ENCODE data around the gene TNS1.

The TNS1 gene

DNA sequence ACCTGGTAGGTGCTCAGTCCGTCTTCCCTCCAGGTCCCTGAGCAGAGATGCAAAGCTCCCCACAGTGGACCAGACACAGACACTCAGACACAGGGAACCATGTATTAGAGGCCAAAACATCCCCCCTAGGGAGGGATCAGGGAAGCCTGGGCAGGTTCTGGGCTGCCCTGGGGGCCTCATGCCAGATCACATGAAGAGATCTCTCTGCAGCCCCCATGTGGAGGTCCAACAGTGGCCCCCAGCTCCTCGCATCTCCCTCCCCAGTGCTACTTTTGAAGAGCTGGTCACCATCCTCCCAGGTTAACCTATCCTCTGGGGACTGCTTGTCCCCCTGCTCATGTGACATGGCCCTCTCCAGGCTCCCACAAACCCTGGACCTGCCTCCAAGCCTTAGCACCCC is 10.5 kb upstream of the TNS1 start:
- no peak for DNase-seq (ENCODE audit: extremely low read depth, low read depth)
- TF ChIP-seq, protein P1, sequence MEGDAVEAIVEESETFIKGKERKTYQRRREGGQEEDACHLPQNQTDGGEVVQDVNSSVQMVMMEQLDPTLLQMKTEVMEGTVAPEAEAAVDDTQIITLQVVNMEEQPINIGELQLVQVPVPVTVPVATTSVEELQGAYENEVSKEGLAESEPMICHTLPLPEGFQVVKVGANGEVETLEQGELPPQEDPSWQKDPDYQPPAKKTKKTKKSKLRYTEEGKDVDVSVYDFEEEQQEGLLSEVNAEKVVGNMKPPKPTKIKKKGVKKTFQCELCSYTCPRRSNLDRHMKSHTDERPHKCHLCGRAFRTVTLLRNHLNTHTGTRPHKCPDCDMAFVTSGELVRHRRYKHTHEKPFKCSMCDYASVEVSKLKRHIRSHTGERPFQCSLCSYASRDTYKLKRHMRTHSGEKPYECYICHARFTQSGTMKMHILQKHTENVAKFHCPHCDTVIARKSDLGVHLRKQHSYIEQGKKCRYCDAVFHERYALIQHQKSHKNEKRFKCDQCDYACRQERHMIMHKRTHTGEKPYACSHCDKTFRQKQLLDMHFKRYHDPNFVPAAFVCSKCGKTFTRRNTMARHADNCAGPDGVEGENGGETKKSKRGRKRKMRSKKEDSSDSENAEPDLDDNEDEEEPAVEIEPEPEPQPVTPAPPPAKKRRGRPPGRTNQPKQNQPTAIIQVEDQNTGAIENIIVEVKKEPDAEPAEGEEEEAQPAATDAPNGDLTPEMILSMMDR (IDR thresholded peaks at IDR 0.05; ENCODE audit: low read depth, low read length) = no peak

DNA sequence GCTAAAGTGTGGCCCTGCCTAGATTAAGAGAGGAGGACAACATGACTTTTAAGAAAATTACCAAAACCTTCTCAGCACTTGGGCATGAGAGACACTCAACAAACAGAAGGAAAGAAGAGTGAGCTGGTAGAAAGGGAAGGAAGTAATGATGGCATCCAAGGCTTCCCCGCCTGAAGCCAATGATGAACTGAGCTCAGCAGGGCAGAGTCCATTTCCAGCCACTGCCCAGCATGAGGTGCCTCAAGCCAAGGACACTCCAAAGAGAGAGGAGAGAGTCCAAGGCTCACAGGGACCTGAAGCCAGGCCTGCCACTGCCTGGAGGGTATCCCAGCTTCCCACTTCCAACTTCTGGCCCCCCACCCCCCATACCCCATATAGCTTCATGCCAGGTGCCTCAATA is 9.5 kb upstream of the TNS1 start:
- no peak for DNase-seq (ENCODE audit: extremely low read depth, low read depth)
- TF ChIP-seq, protein P1 (IDR thresholded peaks at IDR 0.05; ENCODE audit: low read depth, low read length) = no peak

GRCh38 chr2:218011653-218012040 is 8.9 kb upstream of the TNS1 start:
- TF ChIP-seq, protein P1 (IDR thresholded peaks at IDR 0.05; ENCODE audit: low read depth, low read length) = no peak
- no peak for DNase-seq (ENCODE audit: extremely low read depth, low read depth)

- TF ChIP-seq, protein P1 (IDR thresholded peaks at IDR 0.05; ENCODE audit: low read depth, low read length) = no peak
Measured at GRCh38 chr2:218010984-218011652, 8.3 kb upstream of the TNS1 start.

DNA sequence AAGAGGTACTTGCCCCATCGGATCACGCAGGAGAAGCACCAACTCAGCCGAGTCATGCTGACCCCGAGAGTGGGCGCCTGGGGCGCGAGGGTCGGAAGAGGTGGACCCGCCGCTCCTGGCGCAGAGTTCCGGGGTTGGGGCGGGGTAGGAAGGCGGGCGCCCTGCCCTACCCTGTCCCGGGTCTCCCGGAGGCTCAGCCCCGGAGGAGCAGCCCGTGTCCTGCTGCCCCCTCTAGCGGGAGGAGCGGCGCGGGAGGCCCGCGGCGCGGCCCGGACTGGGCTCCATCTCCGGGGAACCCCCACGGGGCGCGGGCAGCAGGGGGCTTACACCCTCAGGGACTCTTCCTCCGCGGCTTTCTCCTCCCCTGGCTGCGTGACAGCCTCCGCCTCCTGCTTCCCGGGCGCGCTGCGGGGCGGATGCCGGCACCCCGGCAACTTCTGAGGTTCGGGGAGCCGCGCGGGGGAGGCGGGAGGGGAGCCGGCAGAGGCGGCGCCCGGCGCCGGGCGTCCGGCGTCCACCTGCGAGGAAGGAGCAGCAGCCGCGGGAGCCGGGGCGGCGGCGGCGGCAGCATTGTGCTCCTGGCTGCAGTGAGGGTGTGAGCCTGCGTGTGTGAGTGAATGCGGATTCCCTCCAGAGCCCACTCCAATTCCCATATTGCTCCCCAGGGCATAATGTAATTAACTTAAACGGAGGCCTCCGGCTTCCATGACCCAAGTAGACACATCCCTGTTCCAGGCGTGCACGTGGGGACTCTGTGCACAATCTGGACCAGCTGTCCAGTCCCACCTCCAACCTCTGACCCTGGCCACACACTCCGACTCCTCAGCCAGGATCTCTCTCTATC is 7.6 kb upstream of the TNS1 start:
- no peak for DNase-seq (ENCODE audit: extremely low read depth, low read depth)

More at GRCh38 chr2:218010984-218011652, 8.3 kb upstream of the TNS1 start:
- DNase-seq (ENCODE audit: extremely low read depth, low read depth) = no peak

GRCh38 chr2:218009765-218010139 is 7.0 kb upstream of the TNS1 start:
- TF ChIP-seq, protein P1 (IDR thresholded peaks at IDR 0.05; ENCODE audit: low read depth, low read length) = no peak
- DNase-seq (ENCODE audit: extremely low read depth, low read depth) = no peak

More for the DNA sequence above, 7.6 kb upstream of the TNS1 start:
- TF ChIP-seq, protein P1 (IDR thresholded peaks at IDR 0.05; ENCODE audit: low read depth, low read length) = peak; percentile 68

- no peak for DNase-seq (ENCODE audit: extremely low read depth, low read depth)
- TF ChIP-seq, protein P1 (IDR thresholded peaks at IDR 0.05; ENCODE audit: low read depth, low read length) = no peak
Measured at GRCh38 chr2:218009231-218009630, 6.4 kb upstream of the TNS1 start.
